NCI-H2029 treated with DMSO at 0.1 percent for 48 hours (cell line): Measurements from ENCODE around the gene LTBP2.

ENCODE experiments used
- DNase-seq: peaks from one replicate; lab custom pipeline; 2025; lab: John Stamatoyannopoulos, UW

The LTBP2 gene

DNA sequence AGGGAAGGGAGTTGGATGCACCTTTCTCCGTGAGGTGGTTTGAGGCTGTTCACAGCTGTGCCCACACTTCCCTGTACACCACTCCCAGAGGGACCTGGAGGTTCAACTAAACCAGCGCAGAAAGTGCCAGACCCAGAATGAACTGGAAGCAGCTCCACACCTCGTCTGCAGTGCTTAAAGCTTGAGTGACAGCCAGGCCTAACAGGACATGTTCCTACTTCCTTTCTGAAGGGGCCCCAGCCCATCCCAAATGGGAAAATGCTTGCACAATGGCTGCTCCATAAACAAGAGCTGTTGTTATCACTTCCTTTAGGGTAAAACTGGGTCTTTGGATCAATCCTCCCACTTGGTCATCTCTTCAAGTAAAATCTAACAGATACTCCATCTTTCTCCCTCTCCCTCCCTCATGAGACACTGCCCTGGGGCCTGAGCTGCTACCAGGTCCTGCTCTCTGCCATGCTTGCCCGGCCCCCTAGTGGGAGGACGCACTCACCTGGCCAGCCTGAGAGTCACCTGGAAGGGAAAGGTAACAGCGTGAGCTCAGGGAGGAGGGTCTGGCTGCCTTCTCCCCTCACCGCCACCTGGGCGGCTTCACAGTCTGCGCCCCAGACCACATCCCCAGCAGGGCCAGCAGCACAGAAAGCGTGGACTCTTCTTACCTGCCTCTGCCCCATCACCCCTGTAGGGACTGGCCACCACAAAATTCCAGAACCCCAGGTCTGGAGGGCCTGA, 85.0 kb downstream of the LTBP2 start:
- DNase-seq, result no peak

DNA sequence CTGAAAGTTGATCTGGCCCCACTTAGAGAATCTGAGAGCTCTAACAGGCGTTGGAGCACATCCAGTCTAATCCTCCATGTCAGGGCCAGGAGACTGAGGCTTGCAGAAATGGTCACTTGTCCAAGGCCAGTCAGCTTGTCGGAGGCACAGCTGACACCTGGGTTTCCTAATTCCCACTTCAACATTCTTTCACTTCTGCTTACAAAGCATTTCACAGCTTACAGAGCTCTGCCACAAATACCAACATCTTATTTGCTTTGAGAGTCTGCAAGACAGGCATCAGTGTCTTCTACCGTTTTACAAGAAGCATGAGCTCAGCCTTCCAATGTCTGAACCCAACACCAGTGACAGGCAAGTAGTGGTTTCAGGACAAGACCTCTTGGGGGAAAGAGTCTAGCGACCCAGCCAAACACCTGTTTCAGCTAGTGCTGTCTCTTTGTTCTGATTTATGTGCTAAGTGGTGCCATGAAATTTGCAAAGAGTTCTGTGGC, 86.6 kb downstream of the LTBP2 start:
- no peak for DNase-seq

DNA sequence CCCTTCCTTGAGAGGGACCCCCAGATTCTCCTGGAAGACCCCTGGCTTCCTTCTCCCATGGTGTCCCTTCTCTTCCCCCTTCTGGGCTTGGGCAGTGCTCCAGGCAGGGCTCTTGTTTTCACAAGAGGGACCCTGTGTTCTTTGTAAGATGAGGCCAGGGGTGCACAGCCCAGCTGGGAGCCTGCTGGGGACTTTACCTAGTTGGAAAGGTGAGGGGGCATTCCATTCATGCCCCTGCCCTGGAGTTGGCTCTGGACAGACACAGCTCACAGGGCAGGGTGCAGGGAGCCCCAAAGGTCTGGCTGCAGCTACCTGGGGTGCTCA, 87.3 kb downstream of the LTBP2 start:
- no peak for DNase-seq

DNA sequence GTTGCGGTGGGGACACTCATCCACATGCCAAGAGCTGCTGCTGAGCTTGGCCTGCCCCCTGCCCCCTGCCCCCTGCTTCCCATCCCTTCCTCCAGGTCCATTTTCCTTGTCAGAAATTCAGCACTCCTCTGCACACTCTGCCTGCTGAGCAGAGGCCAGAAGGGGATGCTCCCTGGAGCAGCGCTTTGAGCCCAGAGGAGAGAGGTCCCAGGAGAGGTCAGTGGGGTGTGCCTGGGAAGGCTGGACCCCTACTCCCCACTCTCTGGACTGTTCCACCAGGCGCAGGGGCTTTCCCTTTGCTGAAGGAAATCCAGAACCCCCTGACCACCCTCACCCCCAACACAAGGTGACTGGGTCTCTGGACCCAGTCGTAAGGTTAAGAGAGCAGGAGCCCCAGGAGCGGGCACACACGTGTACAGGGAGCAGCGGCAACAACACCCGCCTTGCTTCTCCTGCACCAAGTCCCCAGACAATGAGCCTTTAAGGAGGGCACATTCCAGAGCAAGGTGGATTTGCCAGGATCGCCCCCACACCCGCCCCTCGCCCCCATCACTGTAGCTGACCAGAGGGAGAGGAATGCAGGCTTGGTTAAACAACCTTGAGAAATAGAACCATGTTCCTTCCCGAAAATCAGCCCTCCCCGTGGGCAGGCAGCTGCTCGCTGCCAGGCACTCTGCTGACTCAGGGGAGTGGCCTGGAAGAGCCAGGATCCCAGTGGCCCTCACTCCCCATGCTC, 87.8 kb downstream of the LTBP2 start:
- no peak for DNase-seq

DNA sequence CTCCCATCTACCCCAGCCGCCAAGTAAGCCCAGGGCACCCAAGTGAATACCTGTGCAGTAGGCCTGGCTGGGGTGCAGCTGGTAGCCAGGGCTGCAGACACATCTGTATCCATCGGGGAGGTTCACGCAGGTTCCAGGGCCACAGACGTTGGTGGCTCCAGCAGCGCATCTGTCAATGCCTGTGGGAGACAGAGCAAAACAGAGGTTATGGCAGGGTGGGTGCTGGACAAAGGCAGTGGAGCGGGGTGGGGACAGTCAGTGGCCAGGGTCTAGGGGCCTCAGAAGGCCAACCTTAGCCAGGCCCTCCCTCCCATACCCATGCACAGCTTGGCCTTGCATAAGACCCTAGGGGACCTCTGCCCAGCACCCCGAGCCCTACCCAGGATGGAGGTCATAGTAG, 89.3 kb downstream of the LTBP2 start:
- DNase-seq, result no peak

DNA sequence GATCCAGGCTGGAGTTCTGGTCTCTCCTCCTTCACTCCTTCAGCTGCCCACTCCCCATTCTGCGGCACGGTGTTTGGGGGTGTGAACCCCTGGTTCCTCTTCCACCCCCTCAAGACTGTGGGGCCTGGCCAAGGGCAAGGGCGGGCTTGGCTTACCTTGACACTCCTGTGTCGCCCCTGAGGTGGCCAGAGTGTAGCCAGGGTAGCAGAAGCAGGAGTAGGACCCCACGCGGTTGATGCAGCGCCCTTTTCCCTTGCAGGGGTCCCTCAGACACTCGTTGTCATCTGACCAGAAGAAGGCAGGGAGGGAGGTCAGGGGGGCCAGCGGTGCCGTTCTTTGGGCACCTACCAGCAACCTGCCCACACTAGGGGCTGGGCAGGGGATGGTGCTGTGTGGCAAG, 90.3 kb downstream of the LTBP2 start:
- no peak for DNase-seq

DNA sequence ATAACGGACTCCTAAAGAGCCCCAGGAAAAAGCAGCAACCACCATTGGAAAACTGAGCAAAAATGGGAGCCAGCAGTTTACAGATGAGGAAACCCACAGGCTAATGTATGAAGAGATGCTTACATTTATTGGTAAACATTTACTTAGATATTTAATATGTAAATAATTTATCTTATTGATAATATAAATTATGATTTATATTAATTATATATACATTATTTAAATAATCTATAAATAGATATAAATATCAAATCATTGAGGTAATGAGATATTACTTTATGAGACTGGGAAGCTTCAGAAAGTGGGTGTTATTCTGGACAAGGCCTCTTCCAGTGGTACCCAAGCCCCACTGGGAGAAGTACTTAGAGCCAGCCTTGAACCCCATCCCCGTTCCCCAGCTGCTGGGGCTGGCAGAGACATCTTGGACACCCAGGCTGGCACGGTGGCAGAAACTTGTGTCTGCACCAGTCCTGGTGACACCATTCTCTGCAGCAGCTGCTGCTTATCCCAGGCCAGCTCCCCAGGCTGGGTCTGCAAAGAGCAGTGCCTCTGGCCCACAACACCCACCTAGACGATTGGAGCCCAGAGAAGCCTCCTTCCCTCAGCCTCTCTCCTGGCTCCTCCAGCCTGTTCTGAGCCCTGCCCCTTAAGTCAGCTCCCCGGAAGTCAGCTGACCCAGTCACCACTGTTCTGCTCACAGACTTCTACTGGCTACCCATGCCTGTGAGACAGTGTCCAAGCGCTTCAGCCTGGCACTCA, 92.5 kb downstream of the LTBP2 start:
- DNase-seq, result no peak

DNA sequence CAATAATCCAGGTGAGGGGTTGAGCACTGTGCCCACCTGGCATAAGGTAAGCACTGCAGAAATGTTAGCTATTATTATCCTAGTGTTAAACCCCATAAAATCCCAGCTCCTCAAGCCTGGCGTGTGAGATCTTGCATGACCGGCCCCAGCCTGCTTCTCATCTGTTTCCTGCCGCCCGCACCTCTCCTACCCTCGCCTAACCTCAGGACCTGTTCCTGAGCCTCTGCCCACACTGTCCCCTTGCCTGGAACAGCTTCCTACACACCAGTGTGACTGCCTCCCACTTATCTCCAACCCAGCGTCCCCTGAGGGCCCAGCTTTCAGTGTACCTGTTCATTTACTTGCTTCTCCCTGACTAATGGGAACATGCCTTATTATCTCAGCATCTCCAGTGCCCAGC, 93.8 kb downstream of the LTBP2 start:
- no peak for DNase-seq

DNA sequence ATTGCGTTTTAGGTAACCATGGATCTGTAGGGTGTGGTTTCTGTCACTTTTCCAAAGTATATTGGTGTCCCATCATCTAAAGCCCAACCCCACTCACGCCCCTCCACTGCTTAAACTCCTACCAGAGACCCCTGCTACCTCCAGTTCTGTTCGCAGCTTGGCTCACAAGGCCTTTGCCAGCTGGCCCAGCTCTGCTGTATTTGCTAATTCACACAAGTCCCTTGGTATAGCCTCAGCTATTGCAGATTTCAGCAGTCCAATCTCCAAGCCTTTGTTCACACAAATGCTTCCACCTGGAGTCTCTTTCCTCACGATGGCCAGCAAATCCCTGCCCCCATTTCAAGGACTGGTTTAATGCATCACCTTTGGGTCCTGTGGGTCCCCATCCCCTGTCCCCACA, 94.3 kb downstream of the LTBP2 start:
- no peak for DNase-seq

DNA sequence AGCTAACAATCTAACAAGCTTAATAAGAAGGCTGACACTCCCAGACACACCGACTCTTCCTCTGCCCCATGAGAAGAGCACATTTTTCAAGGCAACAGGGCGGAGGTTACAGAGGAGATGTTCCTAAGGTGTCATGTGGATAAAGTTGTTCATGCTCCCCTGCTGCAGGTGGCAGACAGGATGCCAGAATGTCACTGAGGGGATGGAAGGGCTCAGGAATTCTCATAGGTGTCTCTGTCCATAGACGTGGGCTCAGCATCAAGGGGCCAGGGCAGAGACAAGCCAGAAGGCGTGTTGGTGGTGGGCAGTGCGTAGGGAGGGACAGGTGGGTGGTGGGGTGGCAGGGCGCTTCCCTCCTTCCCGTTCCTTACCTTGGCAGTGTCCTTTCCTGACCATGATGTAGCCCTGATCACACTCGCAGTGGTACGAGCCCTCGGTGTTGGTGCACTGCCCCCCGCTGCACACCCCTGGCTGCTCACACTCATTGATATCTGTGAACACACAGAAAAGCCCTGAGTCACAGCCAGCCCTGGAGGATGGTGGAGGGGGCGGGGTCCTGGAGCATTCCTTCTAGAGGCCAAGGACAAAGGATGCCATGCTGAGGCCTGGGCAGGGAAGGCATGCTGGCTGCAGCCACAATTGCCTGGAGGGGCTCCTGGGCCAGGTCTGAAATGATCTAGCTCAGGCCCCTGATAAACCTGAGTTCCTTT, 95.4 kb downstream of the LTBP2 start:
- no peak for DNase-seq

DNA sequence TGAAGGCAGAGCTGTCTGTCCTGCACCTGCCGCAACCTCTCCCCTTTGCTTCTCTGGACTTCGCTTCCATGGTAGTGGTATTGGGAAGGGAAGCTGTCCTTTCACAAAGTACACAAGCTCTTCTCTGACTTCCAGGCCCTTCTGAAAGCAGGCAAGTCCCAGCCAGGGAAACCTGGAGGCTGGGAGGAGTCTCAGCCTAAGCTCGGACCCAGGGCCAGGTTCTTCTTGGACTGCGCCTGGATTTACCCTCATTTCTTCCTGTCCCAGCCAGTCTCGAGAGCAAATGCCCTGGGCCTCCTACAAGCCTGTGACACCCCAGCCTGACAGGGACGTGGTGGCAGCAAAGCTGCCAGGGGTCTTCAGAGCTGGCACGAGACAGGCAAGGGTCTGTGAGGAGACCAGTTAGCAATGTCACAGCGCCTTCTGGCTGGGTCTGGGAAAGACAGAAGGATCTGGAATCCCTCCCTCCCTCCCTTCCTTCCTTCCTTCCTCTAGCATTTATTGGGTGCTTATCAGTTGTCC, 96.1 kb downstream of the LTBP2 start:
- no peak for DNase-seq

DNA sequence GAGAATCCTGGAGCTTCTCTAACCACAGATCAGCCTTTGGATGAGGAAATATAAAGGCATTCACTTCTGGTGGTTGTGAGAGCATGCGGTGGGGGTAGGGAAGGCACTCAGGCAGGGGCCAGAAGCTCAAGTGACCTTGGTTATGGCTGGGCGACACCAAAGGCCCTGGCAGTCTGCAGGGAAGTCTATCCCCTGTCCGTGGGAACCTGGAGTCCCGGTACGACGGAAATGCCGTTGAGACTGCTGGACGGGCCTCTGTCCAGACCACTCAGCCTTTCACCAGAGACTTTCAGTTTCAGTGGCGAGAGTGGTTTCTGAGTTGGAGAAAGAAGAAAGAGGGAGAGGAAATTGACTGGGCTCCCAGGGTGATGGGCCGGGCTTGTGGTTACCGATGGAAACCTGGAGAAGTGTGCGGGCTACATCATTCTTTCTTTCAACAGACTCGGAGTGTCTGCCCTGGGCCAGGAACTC, 97.5 kb downstream of the LTBP2 start:
- DNase-seq, result no peak

DNA sequence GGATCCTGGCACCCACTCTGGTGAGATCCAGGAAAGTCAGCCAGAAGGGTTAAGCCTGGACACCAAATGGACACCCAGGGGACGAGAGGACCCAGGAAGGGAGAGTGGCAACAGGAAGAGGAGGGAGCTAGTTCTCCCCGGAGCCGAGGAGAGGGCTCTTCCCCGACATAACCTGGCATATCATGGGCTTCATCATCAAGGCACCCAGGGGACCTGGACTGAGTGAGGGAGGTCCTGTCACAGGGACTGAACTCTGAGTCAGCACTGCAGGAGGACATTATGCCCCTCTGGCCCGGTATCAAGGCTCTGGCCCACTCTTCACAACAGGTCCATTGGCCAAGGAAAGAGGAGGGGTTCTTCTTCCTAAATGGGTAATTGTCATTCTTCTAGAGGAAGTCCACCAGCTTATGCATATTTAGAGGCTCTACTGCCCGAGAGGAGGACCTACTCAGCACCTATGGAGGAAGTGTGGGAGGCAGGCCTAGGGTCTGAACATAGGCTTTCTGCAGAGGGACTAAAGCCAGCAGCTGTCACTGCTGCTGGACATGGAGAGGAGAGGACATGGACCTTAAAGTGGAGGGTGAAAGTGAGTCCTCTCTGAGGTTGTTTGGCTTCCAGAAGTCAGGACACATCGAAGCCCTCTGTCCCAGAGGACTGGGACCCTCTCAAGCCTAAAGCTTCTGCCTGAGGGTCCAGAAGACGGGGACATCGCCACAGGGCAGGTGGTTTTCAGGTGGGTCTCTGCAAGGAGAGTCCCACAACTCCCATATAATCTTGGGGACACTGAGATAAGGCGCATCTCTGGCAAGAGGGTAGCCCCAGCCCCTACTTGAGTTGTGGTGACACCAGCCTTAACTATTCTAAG, 99.8 kb downstream of the LTBP2 start:
- DNase-seq, result no peak

DNA sequence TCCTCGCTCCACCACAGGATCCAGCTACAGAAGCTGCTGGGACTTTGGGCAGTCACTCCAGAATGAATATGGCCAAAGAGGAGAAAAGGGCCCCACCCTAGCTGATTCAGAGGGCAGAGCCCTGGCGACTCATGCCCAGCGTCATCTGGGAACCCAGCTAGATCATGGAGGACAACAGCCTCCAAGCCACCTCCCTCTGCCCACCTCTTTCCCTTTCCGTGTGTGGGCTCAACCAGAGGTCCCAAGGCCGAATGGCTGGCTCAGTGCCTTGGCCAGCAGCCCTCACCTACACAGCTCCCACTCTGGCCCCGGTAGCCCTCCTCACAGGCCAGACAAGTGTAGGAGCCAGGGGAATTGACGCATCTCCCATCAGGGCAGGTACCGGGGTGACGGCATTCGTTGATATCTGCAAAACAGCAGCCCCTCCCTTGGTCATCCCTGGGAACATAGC, 101.1 kb downstream of the LTBP2 start:
- DNase-seq, result no peak

DNA sequence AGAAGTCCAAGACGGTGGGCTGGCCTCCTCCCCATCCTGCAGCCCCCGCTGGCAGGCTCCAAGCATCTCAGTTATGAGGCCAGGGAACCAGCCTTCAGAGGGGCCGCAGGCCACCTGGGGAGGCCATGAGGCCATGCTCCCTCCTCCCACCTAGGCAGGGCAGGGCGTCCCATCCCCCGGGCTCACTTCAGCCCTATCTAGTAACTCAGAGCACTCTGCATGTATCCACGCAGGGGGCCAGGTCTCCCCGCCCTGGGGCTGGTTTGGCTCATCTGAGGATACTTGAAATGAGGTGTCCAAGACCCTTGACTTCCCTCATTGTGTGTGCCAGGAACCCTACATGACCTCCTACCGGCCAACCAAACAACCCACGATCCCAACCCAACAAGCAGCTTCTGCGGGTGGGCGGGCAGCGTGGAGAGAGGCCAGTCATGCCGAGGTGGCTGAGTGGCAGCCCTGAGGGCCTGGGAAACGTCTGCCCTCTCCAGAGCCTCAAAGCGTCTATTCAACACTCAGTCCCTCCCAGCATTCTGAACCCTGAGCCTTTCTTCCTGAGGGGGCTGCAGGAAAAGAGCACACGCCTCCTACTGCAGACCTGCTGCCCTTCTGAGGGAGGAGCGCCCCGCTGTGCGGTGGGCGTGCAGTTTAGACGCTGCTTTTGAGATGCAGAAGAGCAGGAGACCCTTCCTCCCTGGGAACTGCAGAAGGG, 101.7 kb downstream of the LTBP2 start:
- DNase-seq, result no peak

DNA sequence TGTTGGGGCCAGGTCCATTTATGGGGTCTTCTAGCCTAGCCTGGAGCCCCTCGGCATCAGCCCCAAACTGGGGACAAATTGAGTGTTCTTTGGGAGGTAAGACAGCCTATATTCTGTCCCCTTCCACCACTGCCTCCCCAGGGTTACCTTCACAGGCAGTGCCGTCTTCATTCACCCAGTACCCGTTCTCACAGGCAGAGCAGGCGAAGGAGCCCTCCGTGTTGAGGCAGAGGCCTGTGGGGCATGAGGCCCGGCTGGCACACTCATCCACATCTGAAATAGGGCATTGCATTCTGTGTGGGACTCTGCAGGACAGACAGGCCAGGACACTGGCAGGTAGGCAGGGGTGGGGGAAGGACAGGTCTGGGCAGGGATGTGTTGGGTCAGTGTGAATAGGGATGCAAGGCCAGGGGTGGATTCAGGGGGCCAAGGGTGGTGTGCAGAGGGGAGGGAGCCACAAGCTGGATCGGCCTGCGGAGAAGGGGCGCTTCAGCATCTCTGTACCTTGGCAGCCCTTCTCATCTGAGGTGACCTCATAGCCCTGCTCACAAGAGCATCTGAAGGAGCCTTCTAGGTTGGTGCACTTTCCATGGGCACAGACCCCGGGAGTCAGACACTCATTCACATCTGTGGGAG, 102.3 kb downstream of the LTBP2 start:
- DNase-seq, result no peak

DNA sequence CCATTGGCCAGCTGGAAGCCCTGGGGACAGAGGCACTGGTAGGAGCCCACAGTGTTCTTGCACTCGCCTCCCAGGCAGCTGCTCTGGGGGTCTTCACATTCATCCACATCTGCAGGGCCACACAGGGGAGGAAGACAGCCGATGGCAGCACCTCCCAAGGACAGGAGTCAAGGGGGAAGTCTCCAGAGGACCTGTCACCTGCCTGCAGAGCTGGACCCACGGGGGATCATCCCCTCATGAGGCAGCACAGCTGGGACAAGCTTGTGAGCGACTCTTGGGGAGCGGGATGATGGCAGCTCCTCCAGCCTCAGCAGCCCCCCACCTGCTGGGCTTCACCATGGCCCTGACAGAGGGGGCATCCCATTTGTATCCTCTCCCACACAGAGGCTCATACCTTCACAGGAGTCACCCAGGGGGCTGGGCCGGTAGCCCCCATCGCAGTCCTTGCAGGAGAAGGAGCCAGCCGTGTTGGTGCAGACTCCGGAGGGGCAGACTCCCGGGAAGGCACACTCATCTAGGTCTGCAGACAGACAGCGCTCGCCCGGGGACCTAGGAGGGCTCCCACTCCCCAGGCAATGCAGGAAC, 103.1 kb downstream of the LTBP2 start:
- DNase-seq, result no peak

DNA sequence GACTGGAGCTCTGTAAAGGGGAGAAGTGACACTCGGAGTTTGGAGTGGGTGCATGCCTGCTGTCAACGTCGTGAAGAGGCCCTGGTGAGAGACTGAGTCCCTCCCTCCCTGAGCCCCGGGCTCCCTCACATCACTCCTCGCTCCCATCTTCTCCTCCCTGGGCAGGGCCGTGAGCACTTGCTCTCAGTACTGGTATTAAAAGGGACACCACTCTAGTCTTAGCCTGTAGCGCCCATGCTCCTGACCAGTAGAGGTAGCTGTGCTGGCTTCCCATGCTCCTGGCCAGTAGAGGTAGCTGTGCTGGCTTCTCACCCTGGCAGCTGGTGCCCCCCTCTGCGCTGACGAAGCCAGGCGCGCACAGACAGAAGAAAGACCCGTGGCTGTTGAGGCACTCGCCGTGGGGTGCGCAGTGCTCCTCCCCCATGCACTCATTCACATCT, 103.7 kb downstream of the LTBP2 start:
- no peak for DNase-seq

DNA sequence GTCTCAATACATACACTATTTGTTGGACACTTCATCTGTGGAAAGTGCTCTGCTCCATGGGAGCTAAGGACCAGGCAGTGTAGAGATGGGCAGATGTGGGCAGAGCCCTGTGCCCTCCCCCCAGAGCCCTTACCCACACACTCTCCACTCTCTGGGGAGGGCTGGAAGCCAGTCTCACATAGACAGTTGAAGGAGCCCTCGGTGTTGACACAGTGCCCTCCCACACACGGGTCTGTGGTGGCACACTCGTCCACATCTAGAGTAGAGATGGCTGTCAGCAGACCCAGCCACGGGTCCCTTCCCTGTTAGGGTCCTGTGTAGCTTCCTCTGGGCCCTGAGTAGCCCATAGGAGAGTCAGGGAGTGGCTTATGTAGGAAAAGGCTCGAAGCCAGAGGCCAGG, 104.2 kb downstream of the LTBP2 start:
- DNase-seq, result no peak
